ENCODE data around the gene MPRIP.

DNA sequence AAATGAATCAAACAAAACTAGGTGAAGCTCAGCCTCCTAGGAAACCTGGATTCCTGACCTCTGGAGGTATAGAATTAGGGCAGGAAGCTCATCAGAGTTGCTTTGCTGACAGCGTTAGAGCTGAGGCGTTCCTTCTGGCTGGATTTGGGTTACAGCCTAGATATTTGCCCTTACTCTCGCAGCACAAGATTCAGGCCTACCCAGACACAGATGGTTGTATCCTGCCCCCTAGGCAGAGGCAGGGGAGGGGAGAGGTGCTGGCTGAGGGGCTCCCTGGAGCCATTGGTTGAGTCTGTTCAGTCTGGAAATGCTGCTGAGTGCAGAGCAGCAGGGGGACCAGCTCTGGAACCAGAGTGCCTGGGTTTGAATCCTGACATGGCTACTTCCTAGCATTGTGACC, 78.4 kb downstream of the MPRIP start:
- no peak for TF ChIP-seq POLR2A (IDR thresholded peaks at IDR 0.05)
- TF ChIP-seq, protein P1, sequence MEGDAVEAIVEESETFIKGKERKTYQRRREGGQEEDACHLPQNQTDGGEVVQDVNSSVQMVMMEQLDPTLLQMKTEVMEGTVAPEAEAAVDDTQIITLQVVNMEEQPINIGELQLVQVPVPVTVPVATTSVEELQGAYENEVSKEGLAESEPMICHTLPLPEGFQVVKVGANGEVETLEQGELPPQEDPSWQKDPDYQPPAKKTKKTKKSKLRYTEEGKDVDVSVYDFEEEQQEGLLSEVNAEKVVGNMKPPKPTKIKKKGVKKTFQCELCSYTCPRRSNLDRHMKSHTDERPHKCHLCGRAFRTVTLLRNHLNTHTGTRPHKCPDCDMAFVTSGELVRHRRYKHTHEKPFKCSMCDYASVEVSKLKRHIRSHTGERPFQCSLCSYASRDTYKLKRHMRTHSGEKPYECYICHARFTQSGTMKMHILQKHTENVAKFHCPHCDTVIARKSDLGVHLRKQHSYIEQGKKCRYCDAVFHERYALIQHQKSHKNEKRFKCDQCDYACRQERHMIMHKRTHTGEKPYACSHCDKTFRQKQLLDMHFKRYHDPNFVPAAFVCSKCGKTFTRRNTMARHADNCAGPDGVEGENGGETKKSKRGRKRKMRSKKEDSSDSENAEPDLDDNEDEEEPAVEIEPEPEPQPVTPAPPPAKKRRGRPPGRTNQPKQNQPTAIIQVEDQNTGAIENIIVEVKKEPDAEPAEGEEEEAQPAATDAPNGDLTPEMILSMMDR (IDR thresholded peaks at IDR 0.05) = no peak
